GM20431 (cell line): ENCODE data around the gene RHEX.
"Not testable (repeated sequence)": the region's sequence is repeated elsewhere in the genome, so short reads cannot be mapped to it uniquely, and the experiment has no call there.

Source experiments
- in situ Hi-C: fragments of 300-500 bp; cut with MseI, MboI; formaldehyde crosslinking; loops from one replicate; pipeline ENCODE4 v1.15.0; 2020; ENCODE audit warnings: low sequenced_read_pairs; ENCODE audit not compliant: unreplicated experiment

Gene RHEX

DNA sequence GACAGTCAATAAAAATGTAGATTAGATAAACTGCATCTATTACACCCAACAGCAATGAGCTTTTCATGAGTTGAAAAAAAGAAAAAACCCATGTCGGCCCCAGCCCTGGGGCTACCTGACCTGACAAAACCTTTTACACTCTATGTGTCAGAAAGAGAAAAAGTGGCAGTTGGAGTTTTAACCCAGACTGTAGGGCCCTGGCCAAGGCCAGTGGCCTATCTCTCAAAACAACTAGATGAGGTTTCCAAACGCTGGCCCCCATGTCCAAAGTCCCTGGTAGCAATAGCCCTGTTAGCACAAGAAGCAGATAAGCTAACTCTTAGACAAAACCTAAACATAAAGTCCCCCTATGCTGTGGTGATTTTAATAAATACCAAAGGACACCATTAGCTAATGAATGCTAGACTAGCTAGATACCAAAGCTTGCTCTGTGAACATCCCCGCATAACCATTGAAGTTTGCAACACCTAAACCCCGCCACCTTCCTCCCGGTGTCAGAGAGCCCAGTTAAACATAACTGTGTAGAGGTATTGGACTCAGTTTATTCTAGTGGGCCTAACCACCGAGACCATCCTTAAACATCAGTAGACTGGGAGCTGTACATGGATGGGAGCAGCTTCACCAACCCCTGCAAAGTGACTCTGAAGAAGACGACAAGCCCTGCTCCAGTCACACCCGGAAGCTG lies 2.8 kb downstream of the RHEX start:
- in situ Hi-C loops, result not testable (repeated sequence)

DNA sequence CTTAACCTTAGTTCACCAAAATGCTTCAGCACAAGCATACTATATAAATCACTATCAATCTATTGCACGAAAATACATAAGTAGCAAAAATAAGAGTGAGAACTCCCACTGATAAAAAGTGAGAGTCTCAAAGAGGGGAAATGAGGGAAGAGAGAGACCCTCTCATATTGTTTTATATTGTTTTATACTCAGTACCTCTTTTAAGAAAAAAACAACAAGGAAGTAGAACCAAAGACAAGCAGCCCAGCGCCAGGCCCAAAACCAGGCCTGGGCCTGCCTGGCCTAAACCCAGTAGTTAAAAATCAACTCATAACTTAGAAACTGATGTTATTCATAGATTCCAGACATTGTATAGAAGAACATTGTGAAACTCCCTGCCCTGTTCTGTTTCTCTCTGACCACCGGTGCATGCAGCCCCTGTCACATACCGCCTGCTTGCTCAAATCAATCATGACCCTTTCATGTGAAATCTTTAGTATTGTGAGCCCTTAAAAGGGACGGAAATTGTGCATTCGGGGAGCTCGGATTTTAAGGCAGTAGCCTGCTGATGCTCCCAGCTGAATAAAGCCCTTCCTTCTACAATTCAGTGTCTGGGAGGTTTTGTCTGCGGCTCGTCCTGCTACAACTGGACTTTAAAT lies 5.4 kb downstream of the RHEX start:
- in situ Hi-C loops, result not testable (repeated sequence)

DNA sequence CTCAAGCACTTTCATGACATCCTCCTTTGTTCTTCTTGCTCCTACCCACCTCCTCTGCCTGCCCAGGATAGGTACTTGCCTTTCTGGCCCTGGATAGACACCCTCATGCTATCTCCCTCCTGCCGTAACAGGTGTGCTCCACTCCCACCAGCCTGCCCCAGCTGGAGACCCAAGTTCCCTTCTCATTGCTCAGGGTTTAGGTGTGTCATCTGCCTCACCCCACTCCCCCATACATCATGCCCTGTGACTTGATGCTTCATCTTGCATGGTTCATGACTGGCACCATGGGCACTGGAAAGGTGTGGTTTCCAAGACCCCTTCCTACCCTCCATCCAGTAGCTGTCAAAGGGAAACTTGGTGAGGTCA lies 5.9 kb downstream of the RHEX start:
- in situ Hi-C loops, result no loop called here

DNA sequence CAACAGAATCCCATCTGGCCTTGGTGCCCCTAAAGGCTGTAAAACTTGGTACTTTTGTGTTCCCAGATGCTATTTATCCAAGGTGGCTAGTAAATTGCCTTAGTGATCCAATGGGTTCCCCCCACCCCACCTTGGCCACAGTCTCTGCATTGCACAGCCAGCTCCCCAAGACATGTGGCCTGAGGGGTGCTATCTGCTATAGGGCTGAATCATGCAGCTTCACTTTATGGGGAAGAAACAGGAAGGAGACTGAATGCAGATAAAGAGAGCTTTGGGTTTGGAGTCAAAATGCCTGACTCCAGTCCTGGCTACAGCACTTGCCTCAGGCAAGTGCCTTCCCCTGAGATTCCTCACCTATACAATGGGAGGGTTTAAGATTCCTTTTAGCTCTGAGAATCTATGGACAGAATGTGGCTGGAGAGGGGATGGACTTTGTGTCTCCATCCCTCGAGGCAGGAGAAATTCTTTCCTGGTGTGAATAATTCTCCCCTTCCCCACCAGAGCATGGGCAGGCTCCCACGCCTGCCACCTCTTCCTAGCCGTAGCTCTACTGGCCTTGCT lies 6.5 kb downstream of the RHEX start:
- in situ Hi-C loops, result no loop called here

DNA sequence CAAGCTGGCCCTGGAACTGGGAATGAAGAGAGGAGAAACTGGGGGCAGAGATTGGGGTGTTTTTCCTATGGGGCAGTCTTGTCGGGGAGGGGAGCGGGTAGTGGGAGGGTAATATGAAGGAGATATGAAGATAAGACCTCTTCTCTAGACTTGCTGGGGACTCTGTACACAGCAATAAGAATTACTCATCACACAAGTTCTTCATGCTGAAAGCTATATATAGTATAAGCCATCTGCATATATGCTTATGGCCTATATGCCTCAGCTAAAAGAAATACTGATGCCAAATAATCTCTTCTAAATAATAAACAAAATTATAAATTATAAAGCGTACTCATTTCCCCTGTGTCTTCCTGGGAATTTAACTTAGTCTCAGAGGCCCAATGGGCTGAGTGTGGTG lies 7.9 kb downstream of the RHEX start:
- in situ Hi-C loops, result no loop called here

GRCh38 chr1:206062464-206062863 lies 9.5 kb downstream of the RHEX start:
- in situ Hi-C loops, result no loop called here

DNA sequence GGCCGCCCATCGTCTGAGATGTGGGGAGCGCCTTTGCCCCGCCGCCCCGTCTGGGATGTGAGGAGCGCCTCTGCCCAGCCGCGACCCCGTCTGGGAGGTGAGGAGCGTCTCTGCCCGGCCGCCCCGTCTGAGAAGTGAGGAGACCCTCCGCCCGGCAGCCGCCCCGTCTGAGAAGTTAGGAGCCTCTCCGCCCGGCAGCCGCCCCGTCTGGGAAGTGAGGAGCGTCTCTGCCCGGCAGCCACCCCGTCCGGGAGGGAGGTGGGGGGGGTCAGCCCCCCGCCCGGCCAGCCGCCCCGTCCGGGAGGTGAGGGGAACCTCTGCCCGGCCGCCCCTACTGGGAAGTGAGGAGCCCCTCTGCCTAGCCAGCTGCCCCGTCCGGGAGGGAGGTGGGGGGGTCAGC lies 11.0 kb downstream of the RHEX start:
- in situ Hi-C loops, result not testable (repeated sequence)

DNA sequence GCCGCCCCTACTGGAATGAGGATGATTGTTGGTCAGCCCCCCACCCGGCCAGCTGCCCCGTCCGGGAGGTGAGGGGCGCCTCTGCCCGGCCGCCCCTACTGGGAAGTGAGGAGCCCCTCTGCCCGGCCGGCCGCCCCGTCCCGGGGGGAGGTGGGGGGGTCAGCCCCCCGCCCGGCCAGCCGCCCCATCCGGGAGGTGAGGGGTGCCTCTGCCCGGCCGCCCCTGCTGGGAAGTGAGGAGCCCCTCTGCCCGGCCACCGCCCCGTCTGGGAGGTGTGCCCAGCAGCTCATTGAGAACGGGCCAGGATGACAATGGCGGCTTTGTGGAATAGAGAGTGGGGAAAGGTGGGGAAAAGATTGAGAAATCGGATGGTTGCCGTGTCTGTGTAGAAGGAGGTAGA lies 11.5 kb downstream of the RHEX start:
- in situ Hi-C loops, result not testable (repeated sequence)

GRCh38 chr1:206065547-206066145 lies 12.7 kb downstream of the RHEX start:
- in situ Hi-C loops, result no loop called here

GRCh38 chr1:206066479-206067171 lies 13.7 kb downstream of the RHEX start:
- in situ Hi-C loops, result no loop called here

DNA sequence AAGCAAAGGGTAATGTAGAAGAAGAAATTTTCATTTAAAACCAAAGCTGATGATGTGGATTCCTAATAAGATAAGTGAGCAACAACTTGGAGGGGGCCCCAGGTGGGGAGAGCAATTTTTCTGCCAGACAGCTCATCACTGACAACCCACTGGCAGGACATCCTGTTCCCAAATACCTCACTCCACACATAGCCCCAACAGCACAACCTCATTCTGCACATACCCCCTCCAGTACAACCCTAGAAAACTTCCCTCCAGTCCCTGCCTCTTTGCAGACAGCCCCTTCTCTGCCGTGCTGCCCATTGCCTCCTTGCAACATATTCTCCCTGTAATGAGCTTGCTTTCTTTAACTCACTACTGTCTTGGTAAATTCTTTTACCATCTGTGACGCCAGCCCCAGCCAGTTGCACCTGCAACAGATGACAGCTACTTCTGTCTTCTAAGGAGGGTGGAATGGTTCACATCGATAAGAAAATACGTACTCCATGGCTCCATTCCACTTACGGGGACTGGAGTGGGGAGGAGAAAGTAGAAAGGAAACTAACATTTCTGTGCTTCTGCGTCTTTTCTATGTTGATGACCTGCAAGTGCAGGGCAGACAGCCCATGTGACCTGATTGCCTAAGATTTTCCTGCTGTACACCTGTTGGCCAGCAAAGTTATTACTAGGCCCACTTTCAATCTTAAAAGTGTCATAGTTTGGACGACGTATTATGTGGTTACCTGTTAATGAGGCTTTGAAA lies 14.7 kb downstream of the RHEX start:
- in situ Hi-C loops, result no loop called here

GRCh38 chr1:206068314-206068713 lies 15.3 kb downstream of the RHEX start:
- in situ Hi-C loops, result no loop called here

- in situ Hi-C loops, result no loop called here
Observed at GRCh38 chr1:206070627-206071304, 17.8 kb downstream of the RHEX start.

DNA sequence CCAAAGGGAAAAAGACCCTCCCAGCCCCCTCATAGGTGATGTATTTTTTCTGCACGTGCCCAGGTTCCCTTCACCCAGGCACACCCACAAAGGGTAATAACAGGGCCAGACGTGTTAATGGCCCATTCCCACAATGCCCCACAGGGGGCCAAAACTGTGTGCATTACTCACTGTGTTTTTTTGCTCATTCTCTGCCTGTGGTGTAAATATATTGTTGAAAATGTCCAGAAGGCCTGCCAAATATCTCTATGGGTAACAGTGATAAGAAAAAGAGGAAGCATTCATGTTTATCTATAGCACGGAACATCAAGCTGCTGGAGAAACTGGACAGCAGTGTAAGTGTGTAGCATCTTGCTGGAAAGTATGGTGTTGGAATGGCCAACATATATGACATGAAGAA lies 21.9 kb downstream of the RHEX start:
- in situ Hi-C loops, result no loop called here

- in situ Hi-C loops, result no loop called here
Observed at GRCh38 chr1:206075786-206076755, 23.1 kb downstream of the RHEX start.

GRCh38 chr1:206079135-206079534 lies 26.2 kb downstream of the RHEX start:
- in situ Hi-C loops, result no loop called here

GRCh38 chr1:206080026-206080820 lies 27.2 kb downstream of the RHEX start:
- in situ Hi-C loops, result no loop called here

- in situ Hi-C loops, result no loop called here
Observed at GRCh38 chr1:206081856-206082255, 28.9 kb downstream of the RHEX start.
